Measurements from ENCODE around the gene ACADM. TPM values are rescaled to one million over a fixed set of nuclear protein-coding genes. Genes with fewer than 3 reads are reported as not detected.
"Not testable (repeated sequence)": the region's sequence is repeated elsewhere in the genome, so short reads cannot be mapped to it uniquely, and the experiment has no call there.

The ACADM gene
- 20.3 and 20.6 TPM in 2 replicates for total RNA-seq (2014; rRNA removed; shearing (Covaris generic))

GRCh38 chr1:75724472-75725022 is at the start of gene ACADM:
TSS of gene ACADM (plus strand) at chr1:75724709. CDS start at chr1:75724788, 79 bp downstream.
- peak; percentile 89 for DNase-seq (ENCODE audit: low spot score)

DNA sequence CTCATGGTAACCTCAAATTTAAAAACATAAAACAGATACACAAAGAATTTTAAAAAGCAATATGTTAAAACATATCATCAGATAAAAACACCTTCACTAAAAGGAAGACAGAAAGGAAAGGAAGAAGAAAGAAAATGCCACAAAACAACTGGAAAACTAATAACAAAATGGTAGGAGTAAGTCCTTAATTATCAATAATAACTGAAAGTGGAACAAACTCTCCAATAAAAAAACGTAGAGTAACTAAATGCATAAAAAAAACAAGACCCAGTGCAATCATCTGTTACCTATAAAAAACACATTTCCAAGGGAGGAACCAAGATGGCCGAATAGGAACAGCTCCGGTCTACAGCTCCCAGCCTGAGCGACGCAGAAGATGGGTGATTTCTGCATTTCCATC is 47.1 kb upstream of the ACADM start:
- no peak for DNase-seq (ENCODE audit: low spot score)

- not testable (repeated sequence) for DNase-seq (ENCODE audit: low spot score)
These were observed 46.5 kb upstream of the ACADM start for GRCh38 chr1:75677964-75678363.

DNA sequence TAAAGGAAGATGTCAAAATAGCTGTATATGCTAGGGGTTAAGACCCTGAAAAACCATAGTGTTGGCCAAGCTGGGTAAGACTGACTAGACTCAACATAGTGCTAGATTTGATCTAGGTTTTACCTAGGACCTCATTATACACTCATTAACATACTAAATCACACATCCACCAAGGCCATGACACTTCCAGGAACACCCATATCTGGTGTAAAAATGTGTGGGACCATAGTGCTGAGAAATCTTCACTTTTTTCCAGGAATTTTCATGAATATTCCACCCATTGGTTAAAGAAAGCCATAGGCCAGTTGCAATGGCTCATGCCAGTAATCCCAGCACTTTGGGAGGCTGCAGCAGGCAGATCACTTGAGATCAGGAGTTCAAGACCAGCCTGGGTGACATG is 34.0 kb upstream of the ACADM start:
- DNase-seq (ENCODE audit: low spot score): no peak

DNA sequence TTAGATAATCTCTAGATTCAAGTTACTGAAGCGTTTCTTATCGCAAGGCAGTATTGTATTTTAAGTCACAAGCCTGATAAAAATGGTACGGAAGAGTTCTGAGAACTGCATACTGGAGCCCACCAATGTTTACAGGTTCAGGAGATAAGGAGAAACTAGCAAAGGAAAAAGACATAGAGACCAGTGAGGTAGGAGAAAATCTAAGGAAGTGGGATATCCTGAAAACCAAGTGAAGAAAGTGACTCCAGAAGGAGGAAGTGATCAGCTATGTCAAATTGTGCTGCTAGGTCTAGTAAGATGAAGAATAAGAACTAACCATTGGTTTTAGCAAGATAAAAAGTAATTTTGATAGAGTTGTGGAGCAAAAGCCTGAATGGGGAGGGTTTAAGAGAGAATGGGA is 31.0 kb upstream of the ACADM start:
- no peak for DNase-seq (ENCODE audit: low spot score)

GRCh38 chr1:75696000-75696399 is 28.5 kb upstream of the ACADM start:
- DNase-seq (ENCODE audit: low spot score): no peak

- peak; percentile 26 for DNase-seq (ENCODE audit: low spot score)
These were observed 17.3 kb upstream of the ACADM start for GRCh38 chr1:75707191-75707590.

DNA sequence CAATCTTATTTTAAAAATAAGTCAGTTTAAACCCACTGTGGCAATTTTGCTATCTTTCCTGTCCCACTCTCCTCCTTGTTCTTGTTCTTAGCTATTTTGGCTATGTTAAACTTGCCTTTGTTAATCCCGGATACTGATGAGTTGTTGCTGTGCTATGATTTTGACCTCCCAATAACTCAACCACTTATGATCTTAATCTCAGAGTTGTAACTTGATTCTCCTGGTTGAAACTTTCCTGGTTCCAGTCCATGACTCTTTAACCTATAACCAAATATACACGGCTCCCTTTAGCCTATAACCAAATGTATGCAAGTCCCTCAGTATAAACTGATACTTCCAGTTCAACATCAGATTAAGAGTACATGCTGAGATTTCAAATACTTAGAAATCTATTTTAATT is 15.6 kb upstream of the ACADM start:
- no peak for DNase-seq (ENCODE audit: low spot score)

DNA sequence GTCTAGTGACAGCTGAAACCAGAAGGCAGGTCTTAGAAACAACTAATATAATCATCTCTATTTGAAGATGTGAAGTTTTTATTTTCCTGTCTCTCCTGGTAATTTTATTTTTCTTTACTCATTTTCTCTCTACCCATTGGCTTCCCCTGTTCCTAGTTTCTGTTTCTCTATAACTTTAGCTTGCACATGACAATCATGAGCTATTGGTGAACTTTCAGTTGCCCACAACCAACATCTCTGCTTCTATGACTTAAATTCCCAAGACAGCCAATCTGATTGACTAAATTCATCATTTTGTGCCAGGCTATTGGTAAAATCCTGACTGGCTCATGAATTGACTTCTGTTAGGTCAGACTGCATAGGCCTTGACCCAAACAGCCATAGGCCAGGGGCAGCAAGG is 13.7 kb upstream of the ACADM start:
- DNase-seq (ENCODE audit: low spot score): no peak

GRCh38 chr1:75711846-75712245 is 12.7 kb upstream of the ACADM start:
- no peak for DNase-seq (ENCODE audit: low spot score)

DNA sequence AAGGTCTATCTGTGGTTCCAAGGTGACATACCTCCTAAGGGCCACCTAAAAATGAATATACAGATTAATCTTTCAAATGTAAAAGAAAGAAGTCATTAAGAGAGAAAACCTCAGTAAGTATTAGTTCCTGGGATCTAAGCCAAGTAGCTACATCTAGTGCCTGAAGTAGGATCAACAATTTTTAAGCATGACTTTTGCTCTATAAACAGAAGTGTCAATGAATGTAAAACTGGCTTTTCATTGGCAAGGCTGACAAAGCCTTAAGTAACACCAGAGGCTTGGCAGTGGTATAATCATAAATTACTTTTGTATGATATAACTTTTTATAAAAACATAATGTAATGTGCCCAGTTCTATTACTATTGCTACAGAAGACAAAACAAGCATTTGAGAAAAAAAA is 12.2 kb upstream of the ACADM start:
- no peak for DNase-seq (ENCODE audit: low spot score)

DNA sequence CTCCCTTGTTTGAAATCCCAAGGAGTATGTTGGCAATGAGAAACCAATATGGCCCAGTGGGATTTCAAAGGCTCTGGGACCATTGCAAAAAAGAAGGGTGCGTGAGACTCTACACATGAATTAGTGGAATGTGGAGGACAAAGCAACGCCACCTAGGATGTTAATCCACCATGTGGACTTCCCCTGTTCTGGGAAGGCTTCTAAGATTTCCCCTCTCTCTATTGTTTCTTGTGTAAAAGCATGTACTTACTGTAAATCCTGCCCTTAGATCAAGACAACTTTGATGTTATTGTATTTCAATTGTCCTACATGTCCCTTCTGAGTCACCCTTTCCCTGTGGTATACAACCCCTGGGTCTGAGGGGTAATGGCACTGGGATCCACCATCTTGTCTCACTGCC is 4.7 kb upstream of the ACADM start:
- DNase-seq (ENCODE audit: low spot score): no peak

- no peak for DNase-seq (ENCODE audit: low spot score)
These were observed 4.2 kb upstream of the ACADM start for GRCh38 chr1:75720325-75720724.

GRCh38 chr1:75720820-75721219 is 3.7 kb upstream of the ACADM start:
- DNase-seq (ENCODE audit: low spot score): no peak

- not testable (repeated sequence) for DNase-seq (ENCODE audit: low spot score)
These were observed 2.3 kb upstream of the ACADM start for GRCh38 chr1:75722246-75722645.

- no peak for DNase-seq (ENCODE audit: low spot score)
These were observed 1.5 kb upstream of the ACADM start for GRCh38 chr1:75722966-75723365.

GRCh38 chr1:75723989-75724471 is 479 bp upstream of the ACADM start:
- DNase-seq (ENCODE audit: low spot score): peak; percentile 68

DNA sequence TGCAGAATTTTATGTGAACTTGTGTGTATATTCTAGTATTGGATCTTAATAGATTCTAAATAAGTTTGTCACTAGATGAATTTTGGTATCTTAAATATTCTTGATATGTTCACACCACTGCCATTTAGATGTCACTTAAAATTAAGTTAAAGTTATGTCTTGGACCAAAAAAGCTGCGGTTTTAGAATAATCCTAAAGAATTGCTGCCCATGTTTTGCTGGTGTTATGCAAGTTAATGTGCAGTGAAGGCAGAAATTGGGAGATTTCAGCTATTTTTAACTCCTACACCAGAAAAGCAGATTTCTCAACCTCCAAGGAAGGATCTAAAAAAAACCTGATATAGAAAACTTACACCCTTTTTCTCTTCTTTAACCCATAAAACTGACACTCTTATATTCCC is 757 bp downstream of the ACADM start:
- peak; percentile 32 for DNase-seq (ENCODE audit: low spot score)

GRCh38 chr1:75725861-75726361 is 1.4 kb downstream of the ACADM start:
- no peak for DNase-seq (ENCODE audit: low spot score)

GRCh38 chr1:75727571-75727970 is 3.1 kb downstream of the ACADM start:
- DNase-seq (ENCODE audit: low spot score): no peak

GRCh38 chr1:75730432-75730831 is 5.9 kb downstream of the ACADM start:
- no peak for DNase-seq (ENCODE audit: low spot score)

GRCh38 chr1:75731881-75732280 is 7.4 kb downstream of the ACADM start:
- DNase-seq (ENCODE audit: low spot score): no peak

- DNase-seq (ENCODE audit: low spot score): no peak
These were observed 8.2 kb downstream of the ACADM start for GRCh38 chr1:75732703-75733102.

- DNase-seq (ENCODE audit: low spot score): no peak
These were observed 9.2 kb downstream of the ACADM start for GRCh38 chr1:75733661-75734060.

All from HT-29 (cell line).